ENCODE data around the gene CA4. TPM values are rescaled to one million over a fixed set of nuclear protein-coding genes. Genes with fewer than 3 reads are reported as not detected.
A peak's percentile ranks its signal among the peaks of the same experiment; 100 is the strongest.
"Not testable (repeated sequence)": the region's sequence is repeated elsewhere in the genome, so short reads cannot be mapped to it uniquely, and the experiment has no call there.

The CA4 gene
- total RNA-seq, 1 donor from 2014 or later = 73.1 TPM

DNA sequence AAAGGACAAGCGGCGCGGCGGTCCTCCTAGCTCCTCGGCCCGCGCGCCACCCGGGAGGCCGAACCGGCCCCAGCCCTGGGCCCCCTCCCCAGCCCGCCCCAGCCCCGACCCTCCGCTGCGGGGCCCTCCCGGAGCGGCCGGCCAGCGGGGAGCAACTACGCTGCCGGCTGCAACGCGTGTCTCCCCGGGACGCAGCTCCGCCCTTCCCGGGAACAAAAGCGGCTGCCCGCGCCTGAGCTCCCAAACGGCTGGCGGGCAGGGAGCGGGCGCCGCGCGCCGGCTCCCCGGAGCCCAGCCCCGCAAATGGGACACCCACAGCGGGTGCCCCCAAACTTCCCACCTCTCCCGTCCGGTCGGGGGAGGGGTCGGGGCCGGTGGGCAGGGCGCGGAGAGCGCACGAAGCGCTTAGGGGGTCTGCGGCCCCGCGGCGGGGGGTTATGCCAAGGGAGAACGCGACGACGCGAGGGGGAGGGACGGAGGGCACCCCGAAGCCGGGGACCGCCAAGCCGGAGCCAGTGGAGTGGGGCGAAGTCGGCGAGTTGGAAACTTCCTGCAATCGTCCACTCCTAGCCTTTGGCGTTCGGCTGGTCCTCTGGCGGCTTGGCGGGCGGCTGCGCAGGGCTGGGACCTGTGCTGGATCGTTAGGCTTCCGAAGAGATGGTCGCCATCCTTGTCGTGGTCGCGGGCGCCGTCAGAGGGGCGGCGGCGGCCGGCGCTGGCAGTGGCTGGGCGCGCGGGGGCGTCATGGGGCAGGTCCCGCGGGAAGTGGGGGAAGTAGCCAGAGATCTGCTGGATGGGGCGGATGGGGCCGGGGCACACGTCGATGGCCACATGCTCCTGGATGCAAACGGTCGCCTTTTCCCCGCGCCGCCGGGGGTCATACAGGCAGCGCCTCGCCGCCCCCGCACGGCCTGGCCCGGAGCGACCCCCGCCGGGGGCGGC is 29.7 kb upstream of the CA4 start:
- H3K9me3 ChIP-seq; H3K27ac ChIP-seq; H3K4me3 ChIP-seq; H3K36me3 ChIP-seq; intact Hi-C loops (cut with DNase I); H3K4me1 ChIP-seq; H3K27me3 ChIP-seq; DNase-seq: not testable (repeated sequence)
- ATAC-seq = peak; percentile 64

GRCh38 chr17:60127068-60128064 is 22.4 kb upstream of the CA4 start:
- no peak for ATAC-seq
- TF ChIP-seq CTCF (IDR thresholded peaks at IDR 0.05) = no peak
- intact Hi-C loops (cut with DNase I) = no loop called here
- Histone ChIP-seq H3K27me3 (peaks cover 9% of the 10 kb centered on the region), H3K4me1 (no peaks in the 10 kb centered on the region), H3K27ac (no peak overlapping the region), H3K9me3 (no peaks in the 10 kb centered on the region), H3K4me3 (no peak overlapping the region), H3K36me3 (no peaks in the 10 kb centered on the region)
- no peak for DNase-seq

- DNase-seq (no peak), ATAC-seq (no peak)
- no peak overlapping the region for H3K27ac ChIP-seq
- no peak overlapping the region for H3K4me3 ChIP-seq
- no peaks in the 10 kb centered on the region for H3K9me3 ChIP-seq
- intact Hi-C loops (cut with DNase I) = no loop called here
- no peak for TF ChIP-seq CTCF (IDR thresholded peaks at IDR 0.05)
- H3K27me3 ChIP-seq = peaks cover 9% of the 10 kb centered on the region
- no peaks in the 10 kb centered on the region for H3K36me3 ChIP-seq
- peaks cover 6% of the 10 kb centered on the region for H3K4me1 ChIP-seq
These were observed 21.5 kb upstream of the CA4 start for GRCh38 chr17:60128171-60128859.

- Histone ChIP-seq H3K36me3 (no peaks in the 10 kb centered on the region), H3K9me3 (no peaks in the 10 kb centered on the region), H3K27ac (no peak overlapping the region), H3K4me1 (peaks cover 9% of the 10 kb centered on the region), H3K27me3 (peaks cover 9% of the 10 kb centered on the region), H3K4me3 (no peak overlapping the region)
- no peak for ATAC-seq
- no peak for TF ChIP-seq CTCF (IDR thresholded peaks at IDR 0.05)
- intact Hi-C loops (cut with DNase I) = no loop called here
- DNase-seq = no peak
These were observed 20.6 kb upstream of the CA4 start for GRCh38 chr17:60129164-60129563.

DNA sequence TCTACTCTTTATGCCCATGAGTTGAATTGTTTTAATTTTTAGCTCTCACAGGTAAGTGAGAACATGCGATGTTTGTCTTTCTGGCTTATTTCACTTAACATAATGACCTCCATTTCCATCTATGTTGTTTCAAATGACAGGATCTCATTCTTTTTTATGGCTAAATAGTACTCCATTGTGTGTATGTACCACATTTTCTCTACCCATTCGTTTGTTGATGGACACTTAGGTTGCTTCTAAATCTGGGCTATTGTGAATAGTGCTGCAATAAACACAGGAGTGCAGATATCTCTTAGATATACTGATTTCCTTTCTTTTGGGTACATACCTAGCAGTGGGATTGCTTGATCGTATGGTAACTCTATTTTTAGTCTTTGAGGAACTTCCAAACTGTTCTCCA is 19.3 kb upstream of the CA4 start:
- no peak for TF ChIP-seq CTCF (IDR thresholded peaks at IDR 0.05)
- H3K36me3 ChIP-seq = no peaks in the 10 kb centered on the region

More for the DNA sequence above, 19.3 kb upstream of the CA4 start:
- DNase-seq (no peak), ATAC-seq (no peak)
- no peak overlapping the region for H3K4me3 ChIP-seq
- H3K27ac ChIP-seq = no peak overlapping the region
- H3K9me3 ChIP-seq = no peaks in the 10 kb centered on the region
- intact Hi-C loops (cut with DNase I) = no loop called here
- peaks cover 16% of the 10 kb centered on the region for H3K4me1 ChIP-seq
- H3K27me3 ChIP-seq = peaks cover 9% of the 10 kb centered on the region

Measured in upper lobe of right lung (tissue), 1 donor.